Upper lobe of right lung (tissue), 1 donor: ENCODE data around the gene TMEM106C. TPM values are rescaled to one million over a fixed set of nuclear protein-coding genes. Genes with fewer than 3 reads are reported as not detected.

Experiments used
- ATAC-seq: fragments of 200-7000 bp; cut with Tn5 transposase; one replicate; pipeline ENCODE4 v1.9.1; 2020; ENCODE audit warnings: mild to moderate bottlenecking, moderate library complexity
- DNase-seq: peaks from one replicate; pipeline ENCODE4 v3.0.0-alpha.2; 2020
- H3K27ac ChIP-seq: fragments of 200-600 bp; one replicate; pipeline ENCODE4 v1.8.0; 2022
- H3K27me3 ChIP-seq: fragments of 200-600 bp; one replicate; pipeline ENCODE4 v1.8.0; 2022; ENCODE audit warnings: mild to moderate bottlenecking
- H3K36me3 ChIP-seq: fragments of 200-600 bp; one replicate; pipeline ENCODE4 v1.8.0; 2022
- H3K4me1 ChIP-seq: fragments of 200-600 bp; one replicate; pipeline ENCODE4 v1.8.0; 2022
- H3K4me3 ChIP-seq: fragments of 200-600 bp; one replicate; pipeline ENCODE4 v1.8.0; 2022; ENCODE audit warnings: mild to moderate bottlenecking
- H3K9me3 ChIP-seq: fragments of 200-600 bp; one replicate; pipeline ENCODE4 v1.8.0; 2022
- CTCF ChIP-seq: fragments of 200-600 bp; IDR thresholded peaks from one replicate; pipeline ENCODE4 v1.8.0; 2022; ENCODE audit warnings: antibody characterized with exemption
- intact Hi-C: fragments of 100-400 bp; cut with DNase I; formaldehyde crosslinking; loops from one replicate; pipeline ENCODE4 v1.11.0; 2022
- total RNA-seq: library from RNA; stranded (reverse); fragmentation: NEBNext Ultra II Directional; extraction: Animal tissue kit (Norgen Biotek cat#: 25700); gene quantifications from one replicate; pipeline ENCODE4 v1.2.1, GENCODE V29; 2021
- donor health status: DM: no; HTN: yes; CAD: no; lungs with severe emphysema.

The TMEM106C gene
- total RNA-seq, 1 donor from 2014 or later, result 45.4 TPM

GRCh38 chr12:48001505-48002413, 38.4 kb downstream of the TMEM106C start:
- no peak overlapping the region for H3K27ac ChIP-seq
- H3K27me3 ChIP-seq, result peaks cover 82% of the 10 kb centered on the region
- DNase-seq (no peak), ATAC-seq (peak; percentile 75)
- H3K9me3 ChIP-seq, result no peaks in the 10 kb centered on the region
- peak overlapping the region; percentile 44 for H3K4me3 ChIP-seq
- peaks cover 42% of the 10 kb centered on the region for H3K4me1 ChIP-seq
- no peaks in the 10 kb centered on the region for H3K36me3 ChIP-seq
- intact Hi-C loops, result no loop called here
- no peak for TF ChIP-seq CTCF

- Histone ChIP-seq H3K36me3 (no peaks in the 10 kb centered on the region), H3K4me1 (peaks cover 42% of the 10 kb centered on the region), H3K9me3 (no peaks in the 10 kb centered on the region), H3K4me3 (peak overlapping the region; percentile 44), H3K27ac (no peak overlapping the region), H3K27me3 (peaks cover 88% of the 10 kb centered on the region)
- no peak for TF ChIP-seq CTCF
- intact Hi-C loops, result no loop called here
- no peak for DNase-seq
- ATAC-seq, result no peak
These were observed 39.0 kb downstream of the TMEM106C start for GRCh38 chr12:48002414-48002730.

GRCh38 chr12:48002773-48003218, 39.4 kb downstream of the TMEM106C start:
- intact Hi-C loops, result no loop called here
- H3K27ac ChIP-seq, result no peak overlapping the region
- H3K4me3 ChIP-seq, result peak overlapping the region; percentile 3
- peaks cover 91% of the 10 kb centered on the region for H3K27me3 ChIP-seq
- ATAC-seq (peak; percentile 48), DNase-seq (no peak)
- no peak for TF ChIP-seq CTCF
- no peaks in the 10 kb centered on the region for H3K9me3 ChIP-seq
- no peaks in the 10 kb centered on the region for H3K36me3 ChIP-seq
- peaks cover 42% of the 10 kb centered on the region for H3K4me1 ChIP-seq

GRCh38 chr12:48003226-48004052, 40.0 kb downstream of the TMEM106C start:
- no peak for DNase-seq
- H3K36me3 ChIP-seq, result no peaks in the 10 kb centered on the region
- ATAC-seq, result no peak
- no peak for TF ChIP-seq CTCF
- no peak overlapping the region for H3K4me3 ChIP-seq
- intact Hi-C loops, result no loop called here
- peaks cover 90% of the 10 kb centered on the region for H3K27me3 ChIP-seq
- no peaks in the 10 kb centered on the region for H3K9me3 ChIP-seq
- H3K4me1 ChIP-seq, result peaks cover 42% of the 10 kb centered on the region
- no peak overlapping the region for H3K27ac ChIP-seq

- peaks cover 42% of the 10 kb centered on the region for H3K4me1 ChIP-seq
These were observed 40.9 kb downstream of the TMEM106C start, which contains the start of gene COL2A1 for GRCh38 chr12:48004053-48004941. TSS of gene COL2A1 (minus strand) at chr12:48004476. CDS start at chr12:48004321, 155 bp downstream.

More at GRCh38 chr12:48004053-48004941, 40.9 kb downstream of the TMEM106C start, which contains the start of gene COL2A1:
- peak within 1 kb of the TSS; percentile 33 for H3K4me3 ChIP-seq
- no peaks in the 10 kb centered on the region for H3K9me3 ChIP-seq
- no peaks in the 10 kb centered on the region for H3K36me3 ChIP-seq
- no peak within 1 kb of the TSS for H3K27ac ChIP-seq
- H3K27me3 ChIP-seq, result peaks cover 87% of the 10 kb centered on the region
- DNase-seq (no peak), ATAC-seq (peak; percentile 6)
- intact Hi-C loops, result no loop called here
- TF ChIP-seq CTCF, result no peak
